ENCODE measurements around the gene LYVE1.

Gene LYVE1

DNA sequence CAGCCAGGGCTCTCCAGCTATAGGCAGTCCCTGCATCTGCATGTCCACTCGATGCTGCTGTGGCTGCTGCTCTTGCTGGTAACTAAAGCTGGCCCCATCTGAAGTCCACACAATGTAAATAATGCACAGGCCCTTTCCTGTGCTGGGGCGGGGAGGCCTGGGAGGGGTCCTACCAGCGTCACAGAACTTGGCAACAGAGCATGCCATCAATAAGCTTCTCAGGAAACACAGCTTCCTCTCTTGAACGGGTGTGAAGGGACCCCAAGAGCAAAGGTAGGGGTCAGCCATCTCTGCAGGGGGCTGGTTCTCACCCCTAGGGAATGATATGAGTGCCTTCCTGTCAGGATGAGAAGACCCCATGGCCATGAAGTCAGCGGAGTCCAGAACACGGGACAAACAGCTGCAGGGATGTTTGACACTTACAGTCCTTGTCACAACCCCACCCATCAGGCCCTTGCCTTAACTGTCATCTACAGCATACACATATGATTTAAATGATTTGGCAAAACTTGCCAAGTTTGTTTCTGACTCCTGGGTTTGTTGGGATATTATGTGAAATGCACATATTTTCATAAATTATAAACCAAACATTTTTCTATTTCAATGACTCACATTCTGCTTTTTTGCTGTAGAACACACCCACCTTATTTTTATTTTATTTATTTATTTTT, 39.1 kb upstream of the LYVE1 start:
- no peaks in the 10 kb centered on the region for H3K36me3 ChIP-seq (ENCODE audit: control insufficient read depth, insufficient read depth, low read length)
- no peaks in the 10 kb centered on the region for H3K27me3 ChIP-seq (replicated peaks; ENCODE audit: control insufficient read depth, insufficient read depth, low read length)
- H3K4me3 ChIP-seq (replicated peaks; ENCODE audit: low read depth, low read length): no peak overlapping the region
- no peak for DNase-seq (ENCODE audit: extremely low read depth, insufficient read length)
- TF ChIP-seq, protein P1, sequence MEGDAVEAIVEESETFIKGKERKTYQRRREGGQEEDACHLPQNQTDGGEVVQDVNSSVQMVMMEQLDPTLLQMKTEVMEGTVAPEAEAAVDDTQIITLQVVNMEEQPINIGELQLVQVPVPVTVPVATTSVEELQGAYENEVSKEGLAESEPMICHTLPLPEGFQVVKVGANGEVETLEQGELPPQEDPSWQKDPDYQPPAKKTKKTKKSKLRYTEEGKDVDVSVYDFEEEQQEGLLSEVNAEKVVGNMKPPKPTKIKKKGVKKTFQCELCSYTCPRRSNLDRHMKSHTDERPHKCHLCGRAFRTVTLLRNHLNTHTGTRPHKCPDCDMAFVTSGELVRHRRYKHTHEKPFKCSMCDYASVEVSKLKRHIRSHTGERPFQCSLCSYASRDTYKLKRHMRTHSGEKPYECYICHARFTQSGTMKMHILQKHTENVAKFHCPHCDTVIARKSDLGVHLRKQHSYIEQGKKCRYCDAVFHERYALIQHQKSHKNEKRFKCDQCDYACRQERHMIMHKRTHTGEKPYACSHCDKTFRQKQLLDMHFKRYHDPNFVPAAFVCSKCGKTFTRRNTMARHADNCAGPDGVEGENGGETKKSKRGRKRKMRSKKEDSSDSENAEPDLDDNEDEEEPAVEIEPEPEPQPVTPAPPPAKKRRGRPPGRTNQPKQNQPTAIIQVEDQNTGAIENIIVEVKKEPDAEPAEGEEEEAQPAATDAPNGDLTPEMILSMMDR (IDR thresholded peaks at IDR 0.05; ENCODE audit: insufficient read depth, low read length, poor library complexity, severe bottlenecking): no peak

DNA sequence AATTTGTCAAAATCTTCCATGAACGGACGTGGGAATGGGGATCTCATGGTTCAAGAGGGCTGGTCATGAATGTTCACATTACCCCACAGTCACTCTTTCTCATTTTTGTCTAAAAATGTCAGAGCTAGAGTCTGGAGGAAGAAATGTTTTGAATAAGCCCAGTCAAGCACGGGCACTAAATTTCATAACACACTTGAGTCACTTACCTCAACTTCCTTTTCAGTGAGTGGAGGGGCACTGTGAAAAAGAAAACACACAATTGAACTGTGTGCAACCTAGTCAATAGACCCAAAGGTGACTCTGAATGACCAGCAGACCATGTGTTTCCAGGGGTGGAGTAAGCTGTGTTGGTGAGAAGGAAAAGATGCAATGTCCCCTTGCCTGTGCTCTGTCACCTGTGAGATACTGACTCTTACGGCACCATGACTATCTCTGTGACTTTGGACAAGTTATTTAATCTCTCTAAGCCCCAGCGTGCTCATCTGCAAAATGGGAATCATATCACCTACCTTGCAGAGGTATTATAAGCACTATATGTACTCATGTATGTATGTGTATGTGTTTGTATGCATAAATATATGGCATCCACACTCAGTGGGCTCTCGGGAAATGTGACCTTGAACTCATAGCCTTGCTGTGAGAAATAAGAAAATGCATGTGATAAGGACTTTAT, 38.2 kb upstream of the LYVE1 start:
- DNase-seq (ENCODE audit: extremely low read depth, insufficient read length): no peak
- Histone ChIP-seq H3K36me3 (ENCODE audit: control insufficient read depth, insufficient read depth, low read length) (no peaks in the 10 kb centered on the region), H3K4me3 (replicated peaks; ENCODE audit: low read depth, low read length) (no peak overlapping the region), H3K27me3 (replicated peaks; ENCODE audit: control insufficient read depth, insufficient read depth, low read length) (no peaks in the 10 kb centered on the region)
- TF ChIP-seq, protein P1 (IDR thresholded peaks at IDR 0.05; ENCODE audit: insufficient read depth, low read length, poor library complexity, severe bottlenecking): no peak

DNA sequence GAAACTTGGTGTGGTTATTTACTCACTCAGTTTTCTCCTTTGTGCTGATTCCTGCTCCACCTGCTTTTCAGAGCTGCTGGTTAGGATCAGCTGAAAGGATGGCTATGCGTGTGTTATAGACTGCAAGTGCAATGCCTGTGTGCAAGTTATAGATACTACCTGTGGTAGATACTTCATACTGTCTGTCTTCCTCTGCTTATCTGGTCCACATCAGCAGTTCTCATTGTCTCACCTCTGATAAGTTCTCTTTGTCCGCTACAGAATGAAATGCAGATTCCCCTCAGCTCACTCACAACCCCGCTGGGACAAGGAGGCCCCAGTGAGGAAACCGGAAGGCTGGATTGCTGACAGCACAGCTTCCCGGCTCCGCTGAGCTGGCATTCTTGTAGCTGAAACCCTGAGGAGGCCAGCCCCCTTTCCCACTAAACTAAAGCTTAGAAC, 37.5 kb upstream of the LYVE1 start:
- no peaks in the 10 kb centered on the region for H3K36me3 ChIP-seq (ENCODE audit: control insufficient read depth, insufficient read depth, low read length)
- no peak for DNase-seq (ENCODE audit: extremely low read depth, insufficient read length)
- TF ChIP-seq, protein P1 (IDR thresholded peaks at IDR 0.05; ENCODE audit: insufficient read depth, low read length, poor library complexity, severe bottlenecking): no peak
- H3K27me3 ChIP-seq (replicated peaks; ENCODE audit: control insufficient read depth, insufficient read depth, low read length): no peaks in the 10 kb centered on the region
- H3K4me3 ChIP-seq (replicated peaks; ENCODE audit: low read depth, low read length): no peak overlapping the region

DNA sequence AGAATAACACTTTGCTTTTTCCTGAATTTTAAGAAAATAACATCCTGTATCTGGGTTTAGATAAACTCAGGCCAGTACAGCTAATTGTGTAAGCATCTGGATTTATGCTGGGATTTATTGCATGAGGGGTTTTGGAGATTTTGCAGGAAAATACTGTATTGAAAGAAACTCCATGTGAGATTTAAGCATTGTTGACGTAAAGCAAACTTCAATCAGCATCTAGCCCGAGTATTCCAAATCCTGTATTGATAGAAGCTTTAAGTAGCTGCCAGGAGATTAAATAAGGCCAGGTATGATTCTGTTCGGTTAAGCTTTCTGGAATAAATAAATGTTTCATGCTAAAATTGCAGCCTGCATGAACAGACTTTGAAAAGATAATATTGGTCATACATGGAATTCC, 36.3 kb upstream of the LYVE1 start:
- TF ChIP-seq, protein P1 (IDR thresholded peaks at IDR 0.05; ENCODE audit: insufficient read depth, low read length, poor library complexity, severe bottlenecking): no peak
- DNase-seq (ENCODE audit: extremely low read depth, insufficient read length): no peak
- no peaks in the 10 kb centered on the region for H3K27me3 ChIP-seq (replicated peaks; ENCODE audit: control insufficient read depth, insufficient read depth, low read length)
- H3K4me3 ChIP-seq (replicated peaks; ENCODE audit: low read depth, low read length): no peak overlapping the region
- no peaks in the 10 kb centered on the region for H3K36me3 ChIP-seq (ENCODE audit: control insufficient read depth, insufficient read depth, low read length)

DNA sequence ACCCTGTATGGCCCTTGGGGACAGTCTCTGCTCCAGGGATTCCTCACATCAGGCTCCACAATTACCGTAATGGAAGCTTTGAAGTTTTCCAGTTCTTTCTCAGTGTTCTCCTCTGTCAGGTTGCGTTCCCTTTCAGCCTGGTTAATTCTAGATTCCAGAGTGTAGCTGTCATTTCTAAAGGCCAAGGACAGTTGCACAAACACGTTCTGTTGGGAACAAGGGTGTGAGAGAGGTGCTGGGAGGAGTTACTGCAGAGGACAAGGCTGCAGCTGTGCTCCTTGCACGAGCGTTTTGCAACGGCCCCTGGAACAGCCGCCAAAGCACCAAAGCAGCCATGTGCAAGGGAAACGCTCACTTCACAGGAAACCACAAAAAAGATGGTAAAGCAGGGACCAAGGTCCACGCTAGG, 35.9 kb upstream of the LYVE1 start:
- Histone ChIP-seq H3K4me3 (replicated peaks; ENCODE audit: low read depth, low read length) (no peak overlapping the region), H3K27me3 (replicated peaks; ENCODE audit: control insufficient read depth, insufficient read depth, low read length) (no peaks in the 10 kb centered on the region), H3K36me3 (ENCODE audit: control insufficient read depth, insufficient read depth, low read length) (no peaks in the 10 kb centered on the region)
- TF ChIP-seq, protein P1 (IDR thresholded peaks at IDR 0.05; ENCODE audit: insufficient read depth, low read length, poor library complexity, severe bottlenecking): no peak
- no peak for DNase-seq (ENCODE audit: extremely low read depth, insufficient read length)
